HG03066 (cell line): ENCODE data around the gene DPYSL4.
"Not testable (repeated sequence)": the region's sequence is repeated elsewhere in the genome, so short reads cannot be mapped to it uniquely, and the experiment has no call there.

Source experiments
- ATAC-seq: cut with Tn5 transposase; IDR thresholded peaks from one replicate; pipeline ENCODE4 v1.9.1; 2021; ENCODE audit warnings: low read depth; ENCODE audit not compliant: unreplicated experiment

Gene DPYSL4

DNA sequence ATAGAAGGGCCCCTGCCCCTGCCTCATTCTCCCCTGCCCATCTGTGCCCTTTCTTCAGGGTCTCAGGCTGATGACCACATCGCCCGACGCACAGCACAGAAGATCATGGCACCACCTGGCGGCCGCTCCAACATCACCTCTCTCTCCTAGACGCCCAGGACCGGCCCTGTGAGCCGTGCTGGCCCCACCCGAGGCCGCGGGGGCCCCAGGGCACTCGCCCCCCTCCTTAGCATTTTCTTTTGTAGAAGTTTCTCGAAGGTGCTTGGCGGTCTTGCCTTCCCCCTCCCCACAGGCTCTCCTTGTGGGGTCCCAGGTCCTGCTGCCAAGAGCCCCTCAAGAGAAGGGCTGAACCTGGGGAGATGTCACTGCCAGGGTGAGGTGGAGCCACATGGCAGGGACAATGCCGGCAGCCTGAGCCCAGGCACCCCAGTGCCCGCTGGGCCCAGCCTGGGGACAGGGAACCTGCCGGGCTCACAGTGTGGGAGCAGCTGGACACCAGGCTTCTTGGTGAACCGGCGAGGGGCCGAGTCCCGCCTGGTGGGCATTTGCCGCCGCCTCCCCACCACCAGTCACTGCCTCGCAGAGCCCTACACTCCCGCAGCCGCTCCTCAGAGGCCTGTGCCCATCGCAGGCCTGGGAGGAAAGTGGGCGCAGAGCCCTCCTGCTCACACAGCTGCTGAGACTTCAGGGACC lies 18.2 kb downstream of the DPYSL4 start:
- ATAC-seq = no peak

GRCh38 chr10:132205650-132206376 lies 19.1 kb downstream of the DPYSL4 start:
- no peak for ATAC-seq

- ATAC-seq = no peak
Observed at GRCh38 chr10:132206377-132206745, 19.6 kb downstream of the DPYSL4 start.

DNA sequence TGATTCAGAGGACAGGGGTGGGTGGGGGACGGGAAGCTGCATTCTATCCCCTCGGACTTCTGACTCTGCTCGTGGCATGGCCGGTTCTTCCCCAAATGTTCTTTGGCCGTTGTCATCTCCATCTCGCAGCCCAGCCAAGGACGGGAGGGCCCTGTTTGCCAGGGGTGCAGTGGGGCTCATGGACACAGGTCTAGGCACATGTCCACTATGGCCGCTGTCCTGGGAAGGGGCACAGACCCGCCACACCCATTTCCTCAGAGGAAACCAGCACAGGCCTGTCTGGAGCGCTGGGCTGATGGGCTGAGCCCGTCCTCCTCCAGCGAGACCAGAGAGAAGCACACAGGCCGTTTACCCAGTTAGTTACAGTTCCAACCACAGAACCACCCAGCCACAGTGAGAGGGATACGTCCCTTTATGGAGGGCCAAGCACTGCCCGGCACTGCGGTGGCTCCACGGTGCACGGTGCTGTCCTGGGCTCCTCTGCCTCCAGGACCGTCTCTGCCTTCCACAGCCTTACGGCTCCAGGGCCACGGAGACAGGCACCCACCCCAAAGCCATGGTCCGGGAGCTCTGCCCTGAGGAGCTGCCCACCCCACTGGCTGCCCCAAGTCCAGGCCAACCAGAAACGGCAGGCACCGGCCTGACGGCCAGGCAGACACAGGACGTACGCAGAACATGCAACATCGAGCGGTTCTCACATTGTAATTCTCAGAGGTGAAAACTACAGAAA lies 20.2 kb downstream of the DPYSL4 start:
- no peak for ATAC-seq

GRCh38 chr10:132207536-132208461 lies 21.1 kb downstream of the DPYSL4 start:
- ATAC-seq = no peak

- no peak for ATAC-seq
Observed at GRCh38 chr10:132208462-132209050, 21.8 kb downstream of the DPYSL4 start.

DNA sequence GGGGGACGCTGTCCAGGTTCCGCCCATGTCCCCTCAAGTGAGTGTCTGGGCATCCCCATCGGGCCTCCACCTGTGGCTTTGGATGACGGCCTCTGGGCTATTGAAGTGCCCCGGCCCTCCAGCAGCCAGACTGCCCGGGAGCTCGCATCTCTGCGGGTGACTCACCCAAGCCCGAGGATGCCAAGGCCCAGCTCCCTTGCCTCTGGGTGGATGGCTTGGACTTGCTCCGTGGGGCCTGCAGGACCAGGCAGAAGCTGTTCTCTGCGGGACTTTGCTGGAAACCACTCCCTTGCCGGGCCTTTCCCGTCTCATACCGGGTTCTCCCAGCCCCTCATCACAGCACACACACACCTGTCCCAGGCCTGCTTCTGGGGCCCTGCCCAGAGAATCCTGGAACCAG lies 22.4 kb downstream of the DPYSL4 start:
- no peak for ATAC-seq

- no peak for ATAC-seq
Observed at GRCh38 chr10:132209978-132210530, 23.3 kb downstream of the DPYSL4 start.

- ATAC-seq = no peak
Observed at GRCh38 chr10:132210766-132211165, 24.0 kb downstream of the DPYSL4 start.

DNA sequence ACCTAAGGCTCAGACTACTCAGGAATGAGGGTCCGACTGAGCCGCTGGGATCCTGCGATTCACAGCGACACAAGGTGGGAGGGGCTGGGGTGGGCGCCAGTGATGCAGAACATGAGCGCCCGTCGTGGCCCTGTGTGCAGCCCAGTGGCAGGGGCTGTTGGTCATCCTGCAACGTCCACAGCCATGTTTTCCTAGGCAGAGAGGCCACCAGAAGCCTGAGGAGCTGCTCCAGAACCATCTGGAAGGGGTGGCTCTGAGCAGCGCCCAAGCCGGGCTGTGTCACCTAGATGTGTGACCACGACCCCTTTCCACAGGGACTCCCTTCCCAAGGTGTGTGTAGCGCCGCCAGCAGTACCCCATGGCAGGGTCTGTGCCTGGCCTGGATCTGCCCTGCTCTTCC lies 24.5 kb downstream of the DPYSL4 start:
- ATAC-seq = no peak

- ATAC-seq = no peak
Observed at GRCh38 chr10:132212816-132213215, 26.1 kb downstream of the DPYSL4 start.

GRCh38 chr10:132213917-132214316 lies 27.2 kb downstream of the DPYSL4 start:
- no peak for ATAC-seq

DNA sequence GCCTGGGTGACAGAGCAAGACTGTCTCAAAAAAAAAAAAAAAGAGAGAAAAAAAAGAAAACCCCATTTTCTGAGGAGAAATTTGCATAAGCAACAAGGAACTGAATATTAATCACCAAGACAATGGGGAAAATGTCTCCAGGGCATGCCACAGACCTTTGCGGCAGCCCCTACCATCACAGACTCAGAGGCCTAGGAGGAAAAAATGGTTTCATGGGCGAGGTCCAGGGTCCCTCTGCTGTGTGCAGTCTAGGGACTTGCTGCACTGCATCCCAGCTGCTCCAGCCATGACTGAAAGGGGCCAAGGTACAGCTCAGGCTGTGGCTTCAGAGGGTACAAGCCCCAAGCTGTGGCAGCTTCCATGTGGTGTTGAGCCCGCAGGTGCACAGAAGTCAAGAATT lies 29.7 kb downstream of the DPYSL4 start:
- ATAC-seq = not testable (repeated sequence)

GRCh38 chr10:132219486-132219885 lies 32.7 kb downstream of the DPYSL4 start:
- ATAC-seq = no peak

- no peak for ATAC-seq
Observed at GRCh38 chr10:132220061-132220460, 33.3 kb downstream of the DPYSL4 start.

- not testable (repeated sequence) for ATAC-seq
Observed at GRCh38 chr10:132220996-132221395, 34.2 kb downstream of the DPYSL4 start.

DNA sequence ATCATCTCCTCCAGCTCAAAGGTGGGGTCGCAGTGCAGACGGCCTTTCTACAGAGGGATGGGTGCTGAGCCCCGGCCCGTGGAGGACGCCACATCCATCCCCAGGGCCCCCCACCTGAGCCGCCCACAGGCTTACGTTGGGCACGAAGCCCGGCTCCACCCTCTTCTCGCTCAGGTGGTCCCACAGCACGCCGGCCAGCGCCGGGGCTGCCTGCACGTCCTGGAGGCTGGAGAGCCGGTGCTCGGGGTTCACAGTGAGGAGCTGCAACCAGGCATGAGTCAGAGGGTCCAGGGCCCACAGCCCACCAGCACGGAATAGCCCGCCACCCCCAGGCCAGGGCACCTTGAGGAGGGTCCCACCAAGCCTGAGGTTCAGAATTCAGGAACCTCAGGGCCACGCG lies 36.0 kb downstream of the DPYSL4 start:
- no peak for ATAC-seq

DNA sequence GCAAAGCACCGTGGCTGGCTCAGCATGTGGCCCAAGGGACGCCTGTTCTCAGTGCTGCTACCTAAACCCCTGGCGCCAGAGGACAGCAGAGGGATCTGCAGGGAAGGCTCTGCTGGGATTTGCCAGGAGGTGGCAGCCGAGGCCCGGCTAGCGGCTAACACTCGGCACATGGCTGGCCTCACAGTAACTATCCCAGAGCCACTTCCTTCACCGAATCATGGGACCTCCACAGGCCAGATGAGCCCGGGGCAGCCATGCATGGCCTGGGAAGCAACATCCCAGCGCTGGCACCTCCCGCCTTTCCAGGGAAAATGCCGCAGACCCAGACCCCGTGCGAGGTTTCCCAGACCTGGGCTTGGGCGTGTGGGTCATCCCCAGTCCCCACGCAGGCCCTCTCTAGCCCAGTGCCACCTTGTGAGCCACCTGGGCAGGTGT lies 36.4 kb downstream of the DPYSL4 start:
- ATAC-seq = peak; percentile 95

- ATAC-seq = no peak
Observed at GRCh38 chr10:132223611-132224342, 37.0 kb downstream of the DPYSL4 start.
